ENCODE data around the gene RPL22L1. TPM values are rescaled to one million over a fixed set of nuclear protein-coding genes. Genes with fewer than 3 reads are reported as not detected.
"Not testable (repeated sequence)": the region's sequence is repeated elsewhere in the genome, so short reads cannot be mapped to it uniquely, and the experiment has no call there.

Gene RPL22L1
- total RNA-seq, 1 donor from 2014 or later, result 90.3 TPM

- no peak for ATAC-seq
These were observed 43.9 kb downstream of the RPL22L1 start for GRCh38 chr3:170826047-170826446.

- ATAC-seq, result not testable (repeated sequence)
These were observed 46.4 kb downstream of the RPL22L1 start for GRCh38 chr3:170823562-170823961.

- not testable (repeated sequence) for ATAC-seq
These were observed 51.7 kb downstream of the RPL22L1 start for GRCh38 chr3:170818325-170818724.

GRCh38 chr3:170817471-170817870 lies 52.5 kb downstream of the RPL22L1 start:
- not testable (repeated sequence) for ATAC-seq

- ATAC-seq, result no peak
These were observed 53.2 kb downstream of the RPL22L1 start for GRCh38 chr3:170816841-170817240.

- ATAC-seq, result no peak
These were observed 53.7 kb downstream of the RPL22L1 start for GRCh38 chr3:170816341-170816740.

GRCh38 chr3:170815936-170816335 lies 54.1 kb downstream of the RPL22L1 start:
- ATAC-seq, result no peak

- ATAC-seq, result peak; percentile 52
These were observed 54.7 kb downstream of the RPL22L1 start for GRCh38 chr3:170815340-170815739.

Other genes with a start within 250 kb of the RPL22L1 start
- 2.4 TPM for gene EIF5A2, start 38.4 kb upstream of the RPL22L1 start, total RNA-seq
- gene SLC2A2, start 156.5 kb upstream of the RPL22L1 start, total RNA-seq, result not detected

Data from esophagus mucosa (tissue), 1 donor.